Measurements from ENCODE around the gene RPL34.

The RPL34 gene

GRCh38 chr4:108596344-108596743 is 24.0 kb upstream of the RPL34 start:
- Histone ChIP-seq H3K4me1 (ENCODE audit: control insufficient read depth in 2 of 2, insufficient read depth in 2 of 2, low read length in 2 of 2) (no peaks in the 10 kb centered on the region), H3K27ac (ENCODE audit: low read depth in 2 of 2, low read length in 2 of 2) (no peak overlapping the region), H3K27me3 (ENCODE audit: control insufficient read depth in 2 of 2, insufficient read depth in 2 of 2, low read length in 2 of 2) (no peaks in the 10 kb centered on the region), H3K4me3 (ENCODE audit: low read length in 2 of 2) (no peak overlapping the region), H3K36me3 (ENCODE audit: control insufficient read depth in 2 of 2, insufficient read depth in 2 of 2, low read length in 2 of 2) (no peaks in the 10 kb centered on the region), H3K9ac (ENCODE audit: low read depth in 1 of 2, low read length in 2 of 2) (no peak overlapping the region), H3K9me3 (ENCODE audit: control insufficient read depth in 2 of 2, low read length in 2 of 2) (no peaks in the 10 kb centered on the region)

DNA sequence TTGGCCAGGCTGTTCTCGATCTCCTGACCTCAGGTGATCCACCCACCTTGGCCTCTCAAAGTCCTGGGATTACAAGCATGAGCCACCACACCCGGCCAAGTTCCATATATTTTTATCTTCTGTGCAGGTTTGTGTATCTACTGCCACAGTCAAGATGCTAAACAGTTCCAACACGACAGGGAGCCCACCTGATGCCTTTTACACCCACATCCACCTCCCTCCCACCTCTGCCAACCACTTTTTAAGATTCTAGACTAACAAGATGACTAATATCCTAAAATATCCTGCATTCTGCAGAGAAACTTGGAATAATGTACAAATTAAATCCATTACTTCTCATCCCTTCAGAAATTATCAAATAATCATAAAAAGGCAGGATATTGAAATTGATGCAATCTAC is 19.3 kb upstream of the RPL34 start:
- Histone ChIP-seq H3K9ac (ENCODE audit: low read depth in 1 of 2, low read length in 2 of 2) (no peak overlapping the region), H3K27ac (ENCODE audit: low read depth in 2 of 2, low read length in 2 of 2) (no peak overlapping the region), H3K36me3 (ENCODE audit: control insufficient read depth in 2 of 2, insufficient read depth in 2 of 2, low read length in 2 of 2) (no peaks in the 10 kb centered on the region), H3K4me3 (ENCODE audit: low read length in 2 of 2) (no peak overlapping the region), H3K9me3 (ENCODE audit: control insufficient read depth in 2 of 2, low read length in 2 of 2) (no peaks in the 10 kb centered on the region), H3K4me1 (ENCODE audit: control insufficient read depth in 2 of 2, insufficient read depth in 2 of 2, low read length in 2 of 2) (no peaks in the 10 kb centered on the region), H3K27me3 (ENCODE audit: control insufficient read depth in 2 of 2, insufficient read depth in 2 of 2, low read length in 2 of 2) (no peaks in the 10 kb centered on the region)

DNA sequence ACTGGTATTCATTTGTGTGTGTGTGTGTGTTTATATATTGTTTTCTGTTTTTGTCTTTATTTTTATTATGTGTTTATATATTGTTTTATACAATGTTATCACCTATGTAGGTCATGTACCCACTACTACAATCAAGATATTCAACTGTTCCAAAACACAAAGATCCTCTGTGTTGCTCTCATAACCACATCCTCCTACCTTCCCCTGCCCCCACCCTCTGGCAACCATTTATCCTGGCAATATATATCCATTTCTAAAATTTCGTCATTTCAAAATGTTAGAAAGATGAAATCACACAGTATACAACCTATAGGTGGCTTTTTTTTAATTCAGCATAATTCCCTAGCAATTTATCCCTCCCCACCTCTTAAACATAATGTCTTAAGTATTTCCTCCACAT is 18.8 kb upstream of the RPL34 start:
- Histone ChIP-seq H3K9me3 (ENCODE audit: control insufficient read depth in 2 of 2, low read length in 2 of 2) (no peaks in the 10 kb centered on the region), H3K27me3 (ENCODE audit: control insufficient read depth in 2 of 2, insufficient read depth in 2 of 2, low read length in 2 of 2) (no peaks in the 10 kb centered on the region), H3K36me3 (ENCODE audit: control insufficient read depth in 2 of 2, insufficient read depth in 2 of 2, low read length in 2 of 2) (no peaks in the 10 kb centered on the region), H3K4me3 (ENCODE audit: low read length in 2 of 2) (no peak overlapping the region), H3K9ac (ENCODE audit: low read depth in 1 of 2, low read length in 2 of 2) (no peak overlapping the region), H3K4me1 (ENCODE audit: control insufficient read depth in 2 of 2, insufficient read depth in 2 of 2, low read length in 2 of 2) (no peaks in the 10 kb centered on the region), H3K27ac (ENCODE audit: low read depth in 2 of 2, low read length in 2 of 2) (no peak overlapping the region)

GRCh38 chr4:108602163-108602562 is 18.2 kb upstream of the RPL34 start:
- Histone ChIP-seq H3K9ac (ENCODE audit: low read depth in 1 of 2, low read length in 2 of 2) (no peak overlapping the region), H3K27ac (ENCODE audit: low read depth in 2 of 2, low read length in 2 of 2) (no peak overlapping the region), H3K4me1 (ENCODE audit: control insufficient read depth in 2 of 2, insufficient read depth in 2 of 2, low read length in 2 of 2) (no peaks in the 10 kb centered on the region), H3K9me3 (ENCODE audit: control insufficient read depth in 2 of 2, low read length in 2 of 2) (no peaks in the 10 kb centered on the region), H3K27me3 (ENCODE audit: control insufficient read depth in 2 of 2, insufficient read depth in 2 of 2, low read length in 2 of 2) (no peaks in the 10 kb centered on the region), H3K4me3 (ENCODE audit: low read length in 2 of 2) (no peak overlapping the region), H3K36me3 (ENCODE audit: control insufficient read depth in 2 of 2, insufficient read depth in 2 of 2, low read length in 2 of 2) (no peaks in the 10 kb centered on the region)

- no peak overlapping the region for H3K27ac ChIP-seq (ENCODE audit: low read depth in 2 of 2, low read length in 2 of 2)
- H3K9ac ChIP-seq (ENCODE audit: low read depth in 1 of 2, low read length in 2 of 2) = no peak overlapping the region
- H3K4me3 ChIP-seq (ENCODE audit: low read length in 2 of 2) = no peak overlapping the region
- H3K36me3 ChIP-seq (ENCODE audit: control insufficient read depth in 2 of 2, insufficient read depth in 2 of 2, low read length in 2 of 2) = no peaks in the 10 kb centered on the region
- no peaks in the 10 kb centered on the region for H3K4me1 ChIP-seq (ENCODE audit: control insufficient read depth in 2 of 2, insufficient read depth in 2 of 2, low read length in 2 of 2)
- no peaks in the 10 kb centered on the region for H3K9me3 ChIP-seq (ENCODE audit: control insufficient read depth in 2 of 2, low read length in 2 of 2)
- H3K27me3 ChIP-seq (ENCODE audit: control insufficient read depth in 2 of 2, insufficient read depth in 2 of 2, low read length in 2 of 2) = no peaks in the 10 kb centered on the region
Observed at GRCh38 chr4:108607079-108607815, 13.1 kb upstream of the RPL34 start.

DNA sequence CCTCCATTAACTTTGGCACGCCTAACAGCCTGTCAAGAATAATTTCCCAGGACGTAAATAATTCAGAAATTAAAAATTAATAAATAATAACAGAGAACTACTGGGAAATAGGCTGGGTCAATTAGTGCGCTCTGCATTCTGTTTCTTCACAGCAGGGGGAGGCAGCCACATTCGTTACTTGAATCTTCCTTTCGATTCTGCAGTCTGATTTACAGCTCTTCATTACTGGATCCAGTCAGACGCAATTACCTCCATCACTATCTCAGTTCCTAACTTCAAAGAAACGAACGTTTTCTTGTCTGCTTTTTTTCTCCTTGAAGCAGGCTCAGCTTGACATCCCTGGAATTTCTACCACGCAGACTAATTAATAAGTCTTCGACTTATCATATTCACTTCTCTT is 9.0 kb upstream of the RPL34 start:
- no peaks in the 10 kb centered on the region for H3K9me3 ChIP-seq (ENCODE audit: control insufficient read depth in 2 of 2, low read length in 2 of 2)
- H3K27ac ChIP-seq (ENCODE audit: low read depth in 2 of 2, low read length in 2 of 2) = no peak overlapping the region
- H3K9ac ChIP-seq (ENCODE audit: low read depth in 1 of 2, low read length in 2 of 2) = no peak overlapping the region
- no peak overlapping the region for H3K4me3 ChIP-seq (ENCODE audit: low read length in 2 of 2)
- H3K27me3 ChIP-seq (ENCODE audit: control insufficient read depth in 2 of 2, insufficient read depth in 2 of 2, low read length in 2 of 2) = no peaks in the 10 kb centered on the region
- no peaks in the 10 kb centered on the region for H3K4me1 ChIP-seq (ENCODE audit: control insufficient read depth in 2 of 2, insufficient read depth in 2 of 2, low read length in 2 of 2)
- no peaks in the 10 kb centered on the region for H3K36me3 ChIP-seq (ENCODE audit: control insufficient read depth in 2 of 2, insufficient read depth in 2 of 2, low read length in 2 of 2)

DNA sequence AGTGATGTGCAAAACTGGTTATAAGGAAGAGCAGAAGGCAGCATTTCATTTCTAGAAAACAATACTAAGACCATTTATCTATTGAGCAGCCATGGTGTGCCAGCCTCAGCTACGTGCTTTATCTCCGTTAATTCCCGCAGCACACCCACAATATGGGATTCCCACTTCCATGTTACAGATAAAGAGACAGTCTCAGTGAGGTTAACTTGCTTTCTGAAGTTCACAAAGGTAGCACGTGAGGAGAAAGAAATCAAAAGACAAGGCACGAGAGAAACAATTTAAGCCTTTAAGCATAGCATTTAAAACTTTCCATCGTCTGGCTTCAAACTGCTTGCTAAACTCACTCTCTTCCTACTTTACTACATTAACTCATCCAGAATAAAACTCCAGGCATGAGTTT is 8.0 kb upstream of the RPL34 start:
- H3K9ac ChIP-seq (ENCODE audit: low read depth in 1 of 2, low read length in 2 of 2) = no peak overlapping the region
- no peaks in the 10 kb centered on the region for H3K27me3 ChIP-seq (ENCODE audit: control insufficient read depth in 2 of 2, insufficient read depth in 2 of 2, low read length in 2 of 2)
- H3K4me1 ChIP-seq (ENCODE audit: control insufficient read depth in 2 of 2, insufficient read depth in 2 of 2, low read length in 2 of 2) = no peaks in the 10 kb centered on the region
- no peak overlapping the region for H3K4me3 ChIP-seq (ENCODE audit: low read length in 2 of 2)
- no peaks in the 10 kb centered on the region for H3K9me3 ChIP-seq (ENCODE audit: control insufficient read depth in 2 of 2, low read length in 2 of 2)
- no peak overlapping the region for H3K27ac ChIP-seq (ENCODE audit: low read depth in 2 of 2, low read length in 2 of 2)
- no peaks in the 10 kb centered on the region for H3K36me3 ChIP-seq (ENCODE audit: control insufficient read depth in 2 of 2, insufficient read depth in 2 of 2, low read length in 2 of 2)

- H3K9me3 ChIP-seq (ENCODE audit: control insufficient read depth in 2 of 2, low read length in 2 of 2) = no peaks in the 10 kb centered on the region
- peak overlapping the region; percentile 65 to 72 for H3K9ac ChIP-seq (ENCODE audit: low read depth in 1 of 2, low read length in 2 of 2)
- H3K36me3 ChIP-seq (ENCODE audit: control insufficient read depth in 2 of 2, insufficient read depth in 2 of 2, low read length in 2 of 2) = peaks cover 26% of the 10 kb centered on the region in 2 donors
- peaks cover 12 to 16% of the 10 kb centered on the region in 2 donors for H3K4me1 ChIP-seq (ENCODE audit: control insufficient read depth in 2 of 2, insufficient read depth in 2 of 2, low read length in 2 of 2)
- H3K4me3 ChIP-seq (ENCODE audit: low read length in 2 of 2) = peak overlapping the region; percentile 87 to 95
- H3K27ac ChIP-seq (ENCODE audit: low read depth in 2 of 2, low read length in 2 of 2) = peak overlapping the region; percentile 10 to 46
- no peaks in the 10 kb centered on the region for H3K27me3 ChIP-seq (ENCODE audit: control insufficient read depth in 2 of 2, insufficient read depth in 2 of 2, low read length in 2 of 2)
Observed at GRCh38 chr4:108619372-108620100, 840 bp upstream of the RPL34 start.

- H3K9me3 ChIP-seq (ENCODE audit: control insufficient read depth in 2 of 2, low read length in 2 of 2) = no peaks in the 10 kb centered on the region
- peak overlapping the region; percentile 87 to 95 for H3K4me3 ChIP-seq (ENCODE audit: low read length in 2 of 2)
- H3K36me3 ChIP-seq (ENCODE audit: control insufficient read depth in 2 of 2, insufficient read depth in 2 of 2, low read length in 2 of 2) = peaks cover 42 to 43% of the 10 kb centered on the region in 2 donors
- peak overlapping the region; percentile 89 to 90 for H3K9ac ChIP-seq (ENCODE audit: low read depth in 1 of 2, low read length in 2 of 2)
- peak overlapping the region; percentile 84 to 90 for H3K27ac ChIP-seq (ENCODE audit: low read depth in 2 of 2, low read length in 2 of 2)
- peaks cover 12 to 16% of the 10 kb centered on the region in 2 donors for H3K4me1 ChIP-seq (ENCODE audit: control insufficient read depth in 2 of 2, insufficient read depth in 2 of 2, low read length in 2 of 2)
- H3K27me3 ChIP-seq (ENCODE audit: control insufficient read depth in 2 of 2, insufficient read depth in 2 of 2, low read length in 2 of 2) = no peaks in the 10 kb centered on the region
Observed at GRCh38 chr4:108620933-108621905, 843 bp downstream of the RPL34 start.
